Stimulated activated naive CD8-positive, alpha-beta T cell treated with anti-CD3 and anti-CD28 coated beads, Interleukin-15, amount 100 ng/mL, for 72 hours (primary cell): Measurements from ENCODE around the gene PAPOLB.
A peak's percentile ranks its signal among the peaks of the same experiment; 100 is the strongest.

Experiments
- ATAC-seq: fragments of 150-1000 bp; cut with Tn5 transposase; 2 replicates; pipeline ENCODE4 v1.10.0; 2021; ENCODE audit warnings: mild to moderate bottlenecking, moderate library complexity
- DNase-seq, 2 donors: peaks; one replicate each; pipeline ENCODE4 v3.0.0; 2021 to 2022
- H3K27ac Mint-ChIP-seq, 2 donors: one replicate each; pipeline ENCODE4 v1.8.0; 2022; ENCODE audit warnings: mild to moderate bottlenecking in 2 of 2, mixed read lengths in 2 of 2, moderate library complexity in 2 of 2
- H3K27me3 Mint-ChIP-seq: one replicate; pipeline ENCODE4 v1.8.0; 2022; ENCODE audit warnings: mixed read lengths
- H3K4me1 Mint-ChIP-seq: one replicate; pipeline ENCODE4 v1.8.0; 2022; ENCODE audit warnings: mild to moderate bottlenecking, mixed read lengths
- H3K4me3 Mint-ChIP-seq, 2 donors: one replicate each; pipeline ENCODE4 v1.8.0; 2022; ENCODE audit warnings: mild to moderate bottlenecking in 2 of 2, mixed read lengths in 2 of 2, moderate library complexity in 1 of 2
- H3K9me3 Mint-ChIP-seq, 2 donors: one replicate each; pipeline ENCODE4 v1.8.0; 2022; ENCODE audit warnings: mixed read lengths in 2 of 2

Gene PAPOLB

DNA sequence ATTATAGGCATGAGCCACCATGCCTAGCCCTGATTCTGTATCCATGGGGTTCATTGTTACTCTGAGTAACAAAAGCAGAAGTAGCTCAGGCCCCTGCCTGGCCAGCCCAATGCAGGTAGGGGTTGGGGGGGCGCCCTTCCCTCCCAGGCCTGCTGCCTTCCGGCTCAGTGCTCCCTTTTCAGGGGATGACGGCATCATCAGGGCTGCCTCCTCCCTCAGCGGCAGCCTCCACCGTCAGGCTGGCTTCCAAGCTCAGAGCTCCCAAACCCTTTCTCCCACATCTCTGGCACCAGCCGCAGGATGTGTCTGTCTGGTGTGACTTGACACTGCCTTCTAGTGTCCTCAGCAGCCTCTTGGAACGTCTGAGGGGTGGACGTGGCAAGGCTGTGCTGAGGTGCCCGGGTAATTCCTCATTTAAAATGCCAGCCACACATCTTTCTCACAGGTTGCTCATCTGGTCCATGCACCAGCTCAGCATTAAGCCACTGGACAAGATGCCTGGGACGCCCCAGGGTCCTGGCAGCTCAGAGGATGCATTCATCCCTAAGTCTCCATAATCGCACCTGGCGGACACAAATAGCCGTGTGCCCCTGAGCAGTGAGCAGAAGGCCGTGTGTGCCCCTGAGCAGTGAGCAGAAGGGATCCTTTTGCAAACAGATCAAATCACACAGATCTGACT, 38.2 kb downstream of the PAPOLB start:
- Mint-ChIP-seq H3K4me1 (no peaks in the 10 kb centered on the region), H3K27ac (peak overlapping the region in 1 of 2 donors; percentile 59), H3K9me3 (no peaks in the 10 kb centered on the region), H3K27me3 (peaks cover 14% of the 10 kb centered on the region), H3K4me3 (no peak overlapping the region)
- no peak for DNase-seq
- no peak for ATAC-seq

- H3K9me3 Mint-ChIP-seq, result no peaks in the 10 kb centered on the region
- peaks cover 14% of the 10 kb centered on the region for H3K27me3 Mint-ChIP-seq
- H3K27ac Mint-ChIP-seq, result no peak overlapping the region
- ATAC-seq, result no peak
- H3K4me3 Mint-ChIP-seq, result no peak overlapping the region
- DNase-seq, result no peak
- H3K4me1 Mint-ChIP-seq, result no peaks in the 10 kb centered on the region
These were observed 39.2 kb downstream of the PAPOLB start for GRCh38 chr7:4822677-4823076.

GRCh38 chr7:4820967-4821471, 40.8 kb downstream of the PAPOLB start:
- H3K4me3 Mint-ChIP-seq, result no peak overlapping the region
- no peaks in the 10 kb centered on the region for H3K4me1 Mint-ChIP-seq
- DNase-seq, result no peak
- H3K9me3 Mint-ChIP-seq, result no peaks in the 10 kb centered on the region
- no peak for ATAC-seq
- H3K27me3 Mint-ChIP-seq, result peaks cover 18% of the 10 kb centered on the region
- peak overlapping the region in 1 of 2 donors; percentile 6 for H3K27ac Mint-ChIP-seq

DNA sequence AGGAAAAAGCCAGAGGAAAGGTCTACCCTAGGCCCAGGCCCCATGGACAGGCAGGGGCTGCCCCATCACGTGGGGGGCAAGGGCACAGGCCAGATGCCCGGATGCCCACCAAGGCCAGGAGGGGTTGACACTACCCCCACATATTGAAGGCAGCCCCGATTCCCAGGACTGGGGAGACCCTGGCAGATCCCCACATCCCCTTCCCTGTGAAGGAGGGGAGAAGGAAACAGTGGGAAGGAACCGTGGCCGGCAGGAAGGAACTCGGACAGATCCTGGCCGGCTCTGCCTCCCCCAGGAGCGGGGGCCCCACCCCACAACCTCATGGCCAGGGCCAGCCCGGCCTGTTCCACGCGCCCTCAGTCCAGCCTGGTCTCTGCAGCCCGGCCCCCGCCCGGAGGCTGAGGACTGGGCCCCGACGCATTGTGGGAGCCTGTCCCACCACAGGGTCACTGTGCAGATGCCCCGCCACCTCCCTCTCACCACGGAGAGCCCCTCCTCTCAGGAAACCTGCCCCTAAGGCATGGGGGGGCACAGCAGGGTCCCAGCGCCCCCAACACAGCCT, 41.3 kb downstream of the PAPOLB start:
- Mint-ChIP-seq H3K4me3 (no peak overlapping the region), H3K27me3 (peaks cover 21% of the 10 kb centered on the region), H3K27ac (no peak overlapping the region), H3K4me1 (no peaks in the 10 kb centered on the region), H3K9me3 (no peaks in the 10 kb centered on the region)
- ATAC-seq (peak; percentile 18), DNase-seq (no peak)

GRCh38 chr7:4819560-4820404, 42.0 kb downstream of the PAPOLB start:
- no peak overlapping the region for H3K27ac Mint-ChIP-seq
- H3K4me1 Mint-ChIP-seq, result peaks cover 1% of the 10 kb centered on the region
- H3K9me3 Mint-ChIP-seq, result no peaks in the 10 kb centered on the region
- DNase-seq, result no peak
- no peak overlapping the region for H3K4me3 Mint-ChIP-seq
- H3K27me3 Mint-ChIP-seq, result peaks cover 24% of the 10 kb centered on the region
- ATAC-seq, result no peak

GRCh38 chr7:4818000-4818794, 43.6 kb downstream of the PAPOLB start:
- ATAC-seq (no peak), DNase-seq (no peak)
- Mint-ChIP-seq H3K9me3 (peaks cover 1 to 3% of the 10 kb centered on the region in 2 donors), H3K27ac (peak overlapping the region in 1 of 2 donors; percentile 83), H3K4me1 (peaks cover 7% of the 10 kb centered on the region), H3K27me3 (peaks cover 40% of the 10 kb centered on the region), H3K4me3 (no peak overlapping the region)

GRCh38 chr7:4817178-4817901, 44.5 kb downstream of the PAPOLB start:
- Mint-ChIP-seq H3K4me3 (no peak overlapping the region), H3K9me3 (peaks cover 8 to 11% of the 10 kb centered on the region in 2 donors), H3K4me1 (peaks cover 7% of the 10 kb centered on the region), H3K27me3 (peaks cover 48% of the 10 kb centered on the region), H3K27ac (no peak overlapping the region)
- DNase-seq (no peak), ATAC-seq (no peak)

- no peak overlapping the region for H3K27ac Mint-ChIP-seq
- no peak overlapping the region for H3K4me3 Mint-ChIP-seq
- H3K27me3 Mint-ChIP-seq, result peaks cover 48% of the 10 kb centered on the region
- H3K9me3 Mint-ChIP-seq, result peaks cover 8 to 11% of the 10 kb centered on the region in 2 donors
- DNase-seq (no peak), ATAC-seq (no peak)
- peaks cover 7% of the 10 kb centered on the region for H3K4me1 Mint-ChIP-seq
These were observed 45.3 kb downstream of the PAPOLB start for GRCh38 chr7:4816419-4817080.

GRCh38 chr7:4815609-4816418, 46.0 kb downstream of the PAPOLB start:
- ATAC-seq (peak; percentile 27), DNase-seq (no peak)
- Mint-ChIP-seq H3K4me1 (peaks cover 7% of the 10 kb centered on the region), H3K9me3 (peaks cover 8 to 11% of the 10 kb centered on the region in 2 donors), H3K27me3 (peaks cover 48% of the 10 kb centered on the region), H3K27ac (no peak overlapping the region), H3K4me3 (no peak overlapping the region)

DNA sequence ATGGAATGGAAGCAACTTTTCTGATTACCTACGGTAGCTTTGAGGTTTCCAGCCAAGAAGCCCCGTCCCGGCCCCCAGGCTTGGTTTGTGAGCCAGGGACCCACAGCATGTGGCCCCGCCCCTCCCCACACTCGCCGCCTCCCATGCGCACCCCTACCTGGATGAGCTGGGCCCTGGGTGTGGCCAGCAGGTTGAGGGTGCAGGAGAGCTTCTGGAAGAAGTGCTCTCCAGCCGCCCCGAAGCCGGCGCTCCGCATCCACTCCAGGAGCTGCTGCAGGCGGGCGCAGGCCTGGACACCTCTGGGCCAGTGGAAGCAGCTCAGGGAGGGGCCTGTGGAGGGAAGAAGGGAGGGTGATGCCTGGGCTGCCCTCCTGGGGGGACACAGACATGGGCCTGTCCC, 46.7 kb downstream of the PAPOLB start:
- Mint-ChIP-seq H3K27ac (peak overlapping the region in 1 of 2 donors; percentile 52), H3K27me3 (peaks cover 48% of the 10 kb centered on the region), H3K9me3 (peaks cover 8 to 11% of the 10 kb centered on the region in 2 donors), H3K4me1 (peaks cover 12% of the 10 kb centered on the region), H3K4me3 (no peak overlapping the region)
- ATAC-seq (peak; percentile 13), DNase-seq (no peak)

GRCh38 chr7:4814433-4814832, 47.4 kb downstream of the PAPOLB start:
- peak overlapping the region in 1 of 2 donors; percentile 59 for H3K27ac Mint-ChIP-seq
- H3K9me3 Mint-ChIP-seq, result peaks cover 8 to 11% of the 10 kb centered on the region in 2 donors
- no peak for ATAC-seq
- peaks cover 43% of the 10 kb centered on the region for H3K27me3 Mint-ChIP-seq
- no peak overlapping the region for H3K4me3 Mint-ChIP-seq
- no peak for DNase-seq
- H3K4me1 Mint-ChIP-seq, result peaks cover 16% of the 10 kb centered on the region

- peaks cover 56% of the 10 kb centered on the region for H3K27me3 Mint-ChIP-seq
- H3K4me1 Mint-ChIP-seq, result peaks cover 26% of the 10 kb centered on the region
- ATAC-seq, result no peak
- DNase-seq, result no peak
- peak overlapping the region in 1 of 2 donors; percentile 76 for H3K27ac Mint-ChIP-seq
- H3K9me3 Mint-ChIP-seq, result peaks cover 8 to 11% of the 10 kb centered on the region in 2 donors
- peak overlapping the region; percentile 73 to 74 for H3K4me3 Mint-ChIP-seq
These were observed 52.2 kb downstream of the PAPOLB start for GRCh38 chr7:4809666-4810065.

DNA sequence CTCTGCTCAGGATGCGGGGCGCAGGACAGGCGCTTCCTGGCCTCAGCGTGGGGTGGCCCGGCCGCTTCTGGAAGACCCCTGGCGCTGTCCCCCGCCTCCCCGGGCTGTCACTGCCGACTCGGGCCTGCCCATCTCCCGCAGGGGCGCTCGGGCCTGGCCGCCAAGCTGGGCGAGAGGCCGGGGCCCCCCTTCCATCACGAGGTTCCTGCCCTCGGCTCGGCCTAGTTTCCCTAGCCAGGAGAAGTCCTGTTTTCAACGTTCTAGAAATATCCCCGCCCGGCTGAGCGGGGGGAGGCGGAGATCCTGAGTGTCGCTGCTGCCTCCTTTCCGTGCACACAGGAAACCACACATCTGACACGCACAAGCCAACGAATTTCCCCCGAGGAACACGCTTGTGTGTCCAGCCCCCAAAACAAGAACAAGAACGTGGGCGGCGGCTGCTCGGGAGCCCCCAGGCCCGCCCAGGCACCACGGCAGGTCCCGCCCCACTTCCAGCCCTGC, 52.7 kb downstream of the PAPOLB start:
- Mint-ChIP-seq H3K4me3 (peak overlapping the region; percentile 74 to 79), H3K4me1 (peaks cover 21% of the 10 kb centered on the region), H3K9me3 (peaks cover 8 to 11% of the 10 kb centered on the region in 2 donors), H3K27ac (peak overlapping the region in 1 of 2 donors; percentile 67), H3K27me3 (peaks cover 51% of the 10 kb centered on the region)
- DNase-seq (peak in 1 of 2 donors; percentile 47), ATAC-seq (peak; percentile 60)
